Fibroblast of lung (primary cell): ENCODE results near the gene TROAP. TPM values are rescaled to one million over a fixed set of nuclear protein-coding genes. Genes with fewer than 3 reads are reported as not detected.

Experiments
- DNase-seq, 2 donors: peaks; one replicate each; pipeline versions ENCODE4 v3.0.0 to v3.0.0-alpha.2; 2010; ENCODE audit warnings: low read depth in 2 of 2
- H2AFZ ChIP-seq: 2 replicates; pipeline ENCODE4 v1.5.1; 2012; ENCODE audit warnings: low read length, control low read depth, inconsistent platforms
- H3K27ac ChIP-seq: 2 replicates; pipeline ENCODE4 v1.5.1; 2011; ENCODE audit warnings: low read length, control low read depth; ENCODE audit not compliant: insufficient read depth
- H3K27me3 ChIP-seq: 2 replicates; pipeline ENCODE4 v1.5.1; 2011; ENCODE audit warnings: mild to moderate bottlenecking, low read length; ENCODE audit not compliant: control insufficient read depth, insufficient read depth
- H3K36me3 ChIP-seq: 2 replicates; pipeline ENCODE4 v1.5.1; 2011; ENCODE audit warnings: low read length; ENCODE audit not compliant: control insufficient read depth, insufficient read depth
- H3K4me1 ChIP-seq: 2 replicates; pipeline ENCODE4 v1.5.1; 2011; ENCODE audit warnings: low read length; ENCODE audit not compliant: control insufficient read depth, insufficient read depth; ENCODE audit errors: extremely low read depth
- H3K4me2 ChIP-seq: 2 replicates; pipeline ENCODE4 v1.5.1; 2011; ENCODE audit warnings: low read length, control low read depth; ENCODE audit not compliant: insufficient read depth; ENCODE audit errors: extremely low read depth
- H3K4me3 ChIP-seq, 4 experiments: fragments of 200-600 bp in 1 of 4; sonication (generic) in 1 of 4; replicated peaks in 1 of 4; 2 replicates each; pipeline ENCODE4 v1.5.1; 2011 to 2016; ENCODE audit warnings: low read length in 4 of 4, low read depth in 3 of 4, mild to moderate bottlenecking in 3 of 4, control low read depth in 2 of 4, inconsistent platforms in 1 of 4, mixed read lengths in 1 of 4; ENCODE audit not compliant: insufficient read depth in 1 of 4; ENCODE audit errors: control extremely low read depth in 1 of 4
- H3K79me2 ChIP-seq: 2 replicates; pipeline ENCODE4 v1.5.1; 2012; ENCODE audit warnings: mild to moderate bottlenecking, low read length, inconsistent platforms; ENCODE audit not compliant: control insufficient read depth, insufficient read depth
- H3K9ac ChIP-seq: 2 replicates; pipeline ENCODE4 v1.5.1; 2011; ENCODE audit warnings: mild to moderate bottlenecking, low read length, control low read depth; ENCODE audit not compliant: insufficient read depth
- H3K9me3 ChIP-seq: 2 replicates; pipeline ENCODE4 v1.5.1; 2012; ENCODE audit warnings: low read depth, low read length; ENCODE audit not compliant: control insufficient read depth, insufficient read depth
- H4K20me1 ChIP-seq: 2 replicates; pipeline ENCODE4 v1.5.1; 2011; ENCODE audit warnings: low read length; ENCODE audit not compliant: control insufficient read depth, insufficient read depth; ENCODE audit errors: extremely low read depth
- EZH2 ChIP-seq: IDR thresholded peaks from 2 replicates; pipeline ENCODE4 v1.5.1; 2012; ENCODE audit warnings: low read length, control low read depth, mild to moderate bottlenecking; ENCODE audit errors: missing control alignments
- polyA plus RNA-seq, 2 donors: library from polyadenylated mRNA; depleted of rRNA in 1 of 2; stranded (reverse) in 1 of 2; unstranded in 1 of 2; fragments of >200 nt; gene quantifications; 2 replicates each; pipeline ENCODE4 v1.2.1, GENCODE V29; 2011 to 2012; ENCODE audit warnings: missing spikeins in 1 of 2
- total RNA-seq: library from RNA; depleted of rRNA; stranded (reverse); fragments of >200 nt; gene quantifications from 2 replicates; pipeline ENCODE4 v1.2.1, GENCODE V29; 2014
- TF ChIP-seq, protein P1 (sequence below), 2 donors: IDR thresholded peaks in 1 of 2; conservative IDR thresholded peaks in 1 of 2; 1 replicate in 1 of 2; 2 replicates in 1 of 2; pipeline ENCODE4 v1.5.1; 2011 to 2012; ENCODE audit warnings: low read length in 2 of 2, control low read depth in 1 of 2, inconsistent platforms in 1 of 2, low read depth in 1 of 2, mild to moderate bottlenecking in 1 of 2

Gene TROAP
- total and polyA plus RNA-seq, 2 donors (not counting 1 experiment from before 2014, with no cell fraction given), result 4.8 to 6.3 TPM

DNA sequence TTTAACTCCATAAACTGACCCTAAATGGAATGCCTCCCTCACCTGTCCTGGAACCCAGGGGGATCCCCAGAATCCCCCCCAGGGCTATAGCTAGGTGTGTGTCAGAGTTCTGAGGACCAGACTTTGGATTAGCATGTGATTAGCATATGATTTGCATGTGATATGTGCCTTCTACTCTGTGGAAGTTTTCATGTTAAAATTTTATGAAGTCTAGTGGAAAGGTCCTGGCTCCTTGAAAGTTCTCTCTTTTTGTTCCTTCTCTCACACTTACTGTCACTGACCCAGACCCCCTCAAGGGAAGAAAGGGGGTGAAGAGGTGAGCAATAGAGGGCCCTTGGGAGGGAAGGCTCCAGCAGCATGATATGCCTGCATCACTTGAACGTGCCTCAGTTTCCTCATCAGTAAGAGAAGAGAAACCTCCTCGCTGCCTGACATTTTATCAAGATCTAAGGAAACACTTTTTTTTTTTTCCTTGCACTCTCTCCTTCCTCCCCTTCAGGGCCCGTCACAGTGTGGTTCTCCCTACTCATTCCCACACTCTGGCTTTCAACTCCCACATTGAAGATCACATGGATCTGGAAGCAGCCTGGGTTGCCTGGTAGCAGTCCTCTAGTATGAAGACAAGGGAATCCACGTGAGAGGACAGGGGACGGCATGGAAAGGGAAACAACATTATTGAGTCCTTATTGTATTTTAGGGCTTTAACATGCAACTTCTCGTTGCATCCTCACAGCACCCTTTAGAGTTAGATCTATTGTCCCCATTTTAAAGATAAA, 17.2 kb downstream of the TROAP start:
- no peak overlapping the region for H3K4me2 ChIP-seq
- no peak overlapping the region for H3K27ac ChIP-seq
- DNase-seq, result no peak
- H3K79me2 ChIP-seq, result no peaks in the 10 kb centered on the region
- H2AFZ ChIP-seq, result no peak overlapping the region
- H4K20me1 ChIP-seq, result no peaks in the 10 kb centered on the region
- TF ChIP-seq, protein P1, sequence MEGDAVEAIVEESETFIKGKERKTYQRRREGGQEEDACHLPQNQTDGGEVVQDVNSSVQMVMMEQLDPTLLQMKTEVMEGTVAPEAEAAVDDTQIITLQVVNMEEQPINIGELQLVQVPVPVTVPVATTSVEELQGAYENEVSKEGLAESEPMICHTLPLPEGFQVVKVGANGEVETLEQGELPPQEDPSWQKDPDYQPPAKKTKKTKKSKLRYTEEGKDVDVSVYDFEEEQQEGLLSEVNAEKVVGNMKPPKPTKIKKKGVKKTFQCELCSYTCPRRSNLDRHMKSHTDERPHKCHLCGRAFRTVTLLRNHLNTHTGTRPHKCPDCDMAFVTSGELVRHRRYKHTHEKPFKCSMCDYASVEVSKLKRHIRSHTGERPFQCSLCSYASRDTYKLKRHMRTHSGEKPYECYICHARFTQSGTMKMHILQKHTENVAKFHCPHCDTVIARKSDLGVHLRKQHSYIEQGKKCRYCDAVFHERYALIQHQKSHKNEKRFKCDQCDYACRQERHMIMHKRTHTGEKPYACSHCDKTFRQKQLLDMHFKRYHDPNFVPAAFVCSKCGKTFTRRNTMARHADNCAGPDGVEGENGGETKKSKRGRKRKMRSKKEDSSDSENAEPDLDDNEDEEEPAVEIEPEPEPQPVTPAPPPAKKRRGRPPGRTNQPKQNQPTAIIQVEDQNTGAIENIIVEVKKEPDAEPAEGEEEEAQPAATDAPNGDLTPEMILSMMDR (conservative IDR thresholded peaks at IDR 0.05 in 1 of 2, IDR thresholded peaks at IDR 0.05 in 1 of 2; ENCODE audit: low read depth in 1 of 2, low read length in 2 of 2), result no peak
- no peak for TF ChIP-seq EZH2
- H3K27me3 ChIP-seq, result peaks cover 66% of the 10 kb centered on the region
- no peak overlapping the region for H3K4me3 ChIP-seq
- H3K9ac ChIP-seq, result no peak overlapping the region
- no peaks in the 10 kb centered on the region for H3K36me3 ChIP-seq
- H3K9me3 ChIP-seq, result no peaks in the 10 kb centered on the region
- peaks cover 9% of the 10 kb centered on the region for H3K4me1 ChIP-seq

DNA sequence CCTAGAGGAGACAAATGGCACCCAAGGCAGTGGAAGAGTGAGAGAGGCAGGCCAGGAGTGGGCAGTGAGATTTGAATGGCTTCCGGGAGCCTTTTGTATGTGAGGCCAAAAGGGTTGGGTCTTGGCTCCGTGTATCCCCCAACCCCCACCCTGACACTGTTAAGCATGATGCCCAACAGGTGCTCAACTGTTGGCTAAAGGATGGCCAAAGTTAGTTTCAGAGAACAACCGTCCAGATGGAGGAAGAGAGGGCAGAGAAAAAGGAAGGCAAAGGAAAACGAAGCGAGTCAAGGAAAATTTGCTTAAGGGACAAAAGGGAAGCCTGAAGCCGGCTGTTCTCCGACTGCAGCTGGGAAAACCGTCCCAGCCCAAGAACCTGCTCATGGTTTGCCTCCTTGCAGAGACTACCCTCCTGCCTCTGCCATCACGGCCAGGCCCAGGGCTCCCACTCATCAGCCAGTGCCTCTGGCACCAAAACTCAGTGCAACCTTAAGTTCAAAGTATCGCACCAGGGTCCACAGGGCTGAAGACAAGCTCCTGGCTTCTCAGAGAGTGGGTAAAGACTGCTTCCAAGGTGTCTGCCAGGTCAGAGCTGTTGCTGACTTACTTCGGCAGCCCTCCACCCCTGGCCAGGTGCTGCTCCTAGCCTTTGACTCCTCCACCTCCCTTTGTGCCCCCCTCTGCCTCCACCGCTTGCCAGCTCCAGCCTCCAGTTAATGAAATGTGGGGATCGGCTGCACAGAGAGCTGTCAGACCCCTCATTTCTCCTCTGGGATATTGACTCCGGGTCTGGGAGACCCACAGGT, 18.1 kb downstream of the TROAP start:
- no peak overlapping the region for H3K4me2 ChIP-seq
- peaks cover 11% of the 10 kb centered on the region for H3K4me1 ChIP-seq
- H3K9ac ChIP-seq, result no peak overlapping the region
- no peaks in the 10 kb centered on the region for H3K79me2 ChIP-seq
- H2AFZ ChIP-seq, result no peak overlapping the region
- no peak overlapping the region for H3K27ac ChIP-seq
- no peak overlapping the region for H3K4me3 ChIP-seq
- TF ChIP-seq, protein P1 (conservative IDR thresholded peaks at IDR 0.05 in 1 of 2, IDR thresholded peaks at IDR 0.05 in 1 of 2; ENCODE audit: low read depth in 1 of 2, low read length in 2 of 2), result no peak
- peak; percentile 21 for TF ChIP-seq EZH2
- H3K27me3 ChIP-seq, result peaks cover 58% of the 10 kb centered on the region
- DNase-seq, result no peak
- H4K20me1 ChIP-seq, result no peaks in the 10 kb centered on the region
- H3K36me3 ChIP-seq, result no peaks in the 10 kb centered on the region
- no peaks in the 10 kb centered on the region for H3K9me3 ChIP-seq

DNA sequence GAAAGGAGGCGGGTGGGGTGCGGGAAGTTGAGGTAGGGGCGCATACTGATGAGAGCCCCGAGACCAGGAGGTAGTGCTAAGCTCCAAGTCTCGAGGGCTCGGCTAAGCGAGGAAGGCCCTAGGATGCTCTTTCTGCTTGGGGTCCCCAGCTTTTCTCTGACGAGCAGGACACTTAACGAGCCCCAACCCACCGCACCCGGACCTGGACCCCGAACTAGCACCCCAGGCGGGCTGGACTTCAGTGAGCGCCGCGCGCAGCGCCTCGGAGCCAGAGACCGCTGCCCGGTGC, 18.7 kb downstream of the TROAP start:
- TF ChIP-seq EZH2, result no peak
- TF ChIP-seq, protein P1 (conservative IDR thresholded peaks at IDR 0.05 in 1 of 2, IDR thresholded peaks at IDR 0.05 in 1 of 2; ENCODE audit: low read depth in 1 of 2, low read length in 2 of 2), result no peak
- peak overlapping the region in 2 of 4 experiments; percentile 37 to 52 for H3K4me3 ChIP-seq

More for the DNA sequence above, 18.7 kb downstream of the TROAP start:
- Histone ChIP-seq H3K27ac (no peak overlapping the region), H3K27me3 (peaks cover 57% of the 10 kb centered on the region), H3K36me3 (no peaks in the 10 kb centered on the region), H3K9me3 (no peaks in the 10 kb centered on the region), H3K4me2 (peak overlapping the region; percentile 86), H3K9ac (no peak overlapping the region), H3K4me1 (peaks cover 14% of the 10 kb centered on the region), H3K79me2 (no peaks in the 10 kb centered on the region), H2AFZ (no peak overlapping the region), H4K20me1 (no peaks in the 10 kb centered on the region)
- no peak for DNase-seq
